ENCODE data around the gene TUBA3E.
"Not testable (repeated sequence)": the region's sequence is repeated elsewhere in the genome, so short reads cannot be mapped to it uniquely, and the experiment has no call there.

The TUBA3E gene

DNA sequence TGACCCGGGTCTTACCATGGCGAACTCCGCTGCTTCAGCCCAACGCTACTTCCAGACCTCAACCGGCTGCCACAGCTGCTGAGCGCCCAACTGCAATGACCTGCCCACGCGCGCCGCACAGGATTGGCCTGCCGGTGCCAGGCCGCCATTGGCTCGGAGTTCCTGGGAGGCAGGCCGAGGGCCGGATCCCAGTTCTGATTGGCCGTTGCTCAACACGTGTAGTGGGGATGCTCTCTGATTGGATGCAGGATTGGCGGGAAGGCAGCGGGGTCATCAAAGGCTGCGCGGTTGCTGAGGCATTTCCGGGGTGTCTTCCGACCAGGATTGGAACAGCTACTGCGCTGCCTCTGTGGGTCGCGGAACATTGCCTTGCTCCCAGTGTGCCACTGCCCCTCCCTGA is at the start of gene TUBA3E:
Gene TUBA3E (minus strand): TSS at position 97 of the 400 bp plus-strand sequence. CDS start 79 bp downstream, at position 18.
- no peak for DNase-seq (ENCODE audit: low spot score)

DNA sequence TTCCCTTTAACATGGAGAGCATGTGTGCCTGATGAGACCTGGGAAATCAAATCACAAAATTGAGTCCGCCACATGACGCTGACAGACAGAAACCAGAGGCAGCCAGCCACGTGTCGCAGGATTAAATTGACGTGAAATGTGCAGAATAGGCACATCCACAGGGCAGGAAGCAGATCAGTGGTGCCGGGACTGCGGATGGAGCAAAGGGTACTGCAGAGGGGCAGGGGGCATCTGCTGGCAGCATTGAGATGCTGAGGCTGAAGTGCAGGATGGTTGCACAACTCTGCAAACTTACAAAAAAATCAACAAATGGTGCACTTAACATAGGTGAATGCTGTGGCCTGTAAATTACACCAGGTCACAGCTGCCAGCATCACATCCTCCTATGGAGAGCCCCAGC is 48.2 kb upstream of the TUBA3E start:
- no peak for DNase-seq (ENCODE audit: low spot score)

DNA sequence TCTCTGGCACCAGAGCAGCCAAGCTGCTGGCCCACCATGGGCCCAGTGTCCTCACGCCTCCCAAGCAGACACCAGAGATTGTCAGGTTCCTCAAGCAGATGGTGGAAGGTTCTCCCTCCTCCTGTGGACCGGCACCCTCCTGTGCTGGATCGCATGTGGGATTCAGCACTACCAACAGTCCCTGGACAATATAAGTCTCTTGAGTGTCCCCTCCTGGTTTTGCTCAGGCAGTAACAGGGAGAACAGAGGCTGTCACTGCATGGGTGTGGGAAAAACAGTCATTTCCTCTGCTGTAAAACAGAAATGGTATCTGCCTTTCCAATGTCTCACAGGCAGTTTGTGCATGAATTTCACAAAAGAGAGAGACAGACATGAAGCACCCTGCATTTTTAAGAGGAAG is 47.7 kb upstream of the TUBA3E start:
- DNase-seq (ENCODE audit: low spot score) = no peak

DNA sequence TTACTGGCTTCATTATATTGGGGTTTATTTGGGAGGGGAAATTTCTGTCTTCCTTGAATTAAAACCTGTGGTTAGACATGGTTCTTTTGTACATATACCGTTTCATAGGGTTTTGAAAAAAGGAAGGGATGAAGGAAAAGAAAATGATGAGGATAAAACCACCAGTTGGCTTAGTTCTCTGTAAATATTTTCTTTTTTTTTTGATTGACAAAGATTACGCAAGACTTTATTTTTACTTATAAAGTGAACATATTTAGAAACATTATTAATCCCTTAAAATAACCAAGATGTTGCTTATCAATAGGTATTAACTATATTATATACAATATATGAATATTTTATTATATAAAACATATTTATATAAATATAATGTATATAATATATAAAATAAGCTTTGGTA is 45.1 kb upstream of the TUBA3E start:
- no peak for DNase-seq (ENCODE audit: low spot score)

DNA sequence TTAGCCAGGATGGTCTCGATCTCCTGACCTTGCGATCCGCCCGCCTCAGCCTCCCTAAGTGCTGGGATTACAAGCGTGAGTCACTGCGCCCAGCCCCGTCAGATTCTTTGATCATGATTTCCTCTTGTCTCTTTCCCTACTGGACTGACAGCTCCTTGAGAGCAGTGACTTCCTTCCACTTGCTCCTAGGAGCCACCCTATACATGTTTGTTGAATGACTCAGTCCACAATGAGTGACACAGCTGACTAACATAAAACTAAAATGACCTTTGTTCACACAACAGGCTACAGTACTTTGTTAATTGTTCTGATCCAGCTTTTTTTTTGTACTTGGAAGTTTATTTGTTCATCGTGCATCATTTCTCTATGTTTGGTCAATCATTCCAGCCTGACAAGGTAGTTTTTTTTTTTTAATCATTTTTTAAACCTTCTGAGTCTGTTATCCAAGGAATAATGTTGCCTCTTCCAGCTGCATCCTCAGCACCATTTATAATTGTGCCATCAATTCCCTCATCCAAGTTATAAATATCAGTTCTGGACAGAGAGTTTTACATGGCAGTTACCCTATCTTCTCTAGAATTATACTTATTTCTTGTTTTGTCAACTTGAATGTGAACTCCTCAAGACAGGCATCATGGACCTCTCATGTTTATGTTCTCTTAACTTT is 42.9 kb upstream of the TUBA3E start:
- no peak for DNase-seq (ENCODE audit: low spot score)

DNA sequence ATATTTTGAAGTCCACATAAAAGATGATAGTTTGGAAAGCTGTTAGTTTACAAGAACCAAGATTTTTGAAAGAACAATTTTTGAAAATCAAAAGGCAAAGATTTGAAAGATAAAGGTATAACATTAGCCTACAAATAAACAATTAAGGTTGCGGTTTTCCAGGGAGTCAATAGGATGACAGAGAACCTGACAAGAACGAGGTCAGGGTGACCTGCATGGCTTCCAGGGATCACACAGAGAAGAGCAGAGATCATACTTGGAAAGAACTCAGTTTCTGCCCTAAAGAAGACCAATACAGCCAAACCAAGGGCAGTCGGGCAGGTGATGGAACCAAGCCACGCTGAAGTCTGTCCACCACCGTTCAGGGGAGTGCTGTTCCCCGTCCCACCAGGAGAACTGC is 41.3 kb upstream of the TUBA3E start:
- DNase-seq (ENCODE audit: low spot score) = not testable (repeated sequence)

DNA sequence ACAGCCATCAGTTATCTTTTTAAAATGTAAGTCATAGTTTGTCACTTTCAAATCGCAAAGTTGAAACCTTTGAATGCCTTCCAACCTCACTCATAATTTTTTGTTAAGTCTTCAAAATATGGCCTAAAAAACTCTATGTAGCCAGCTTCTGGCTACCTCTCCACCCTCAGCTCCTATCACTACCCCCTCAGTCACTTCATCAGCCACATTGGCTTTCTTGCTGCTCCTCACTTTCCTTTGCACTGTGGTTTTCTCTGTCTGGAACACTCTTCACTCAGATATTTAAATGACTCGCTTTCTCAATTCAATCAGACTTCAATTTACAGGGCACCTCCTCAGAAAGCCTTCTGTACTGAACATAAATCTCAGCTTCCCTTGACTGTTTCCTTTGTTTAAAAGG is 34.8 kb upstream of the TUBA3E start:
- not testable (repeated sequence) for DNase-seq (ENCODE audit: low spot score)

DNA sequence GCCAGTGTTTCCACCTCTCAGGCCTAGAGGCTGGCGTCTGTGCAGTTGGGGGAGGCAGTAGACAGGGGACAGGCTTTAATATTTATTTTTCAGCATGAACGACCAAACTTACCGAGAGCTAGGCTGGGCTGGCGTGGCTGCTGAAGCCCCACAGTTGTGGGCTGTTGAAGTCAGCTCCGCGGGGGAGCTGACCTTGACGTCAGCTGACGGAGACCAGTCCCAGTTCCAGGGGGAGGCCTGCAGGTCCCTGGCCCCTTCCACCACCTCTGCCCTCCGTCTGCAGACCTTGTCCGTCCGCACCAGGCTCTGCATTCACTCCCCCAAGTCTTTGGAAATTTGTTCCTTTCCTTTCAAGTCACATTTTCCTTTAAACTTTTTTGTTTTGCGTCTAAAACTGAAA is 33.4 kb upstream of the TUBA3E start:
- DNase-seq (ENCODE audit: low spot score) = no peak

DNA sequence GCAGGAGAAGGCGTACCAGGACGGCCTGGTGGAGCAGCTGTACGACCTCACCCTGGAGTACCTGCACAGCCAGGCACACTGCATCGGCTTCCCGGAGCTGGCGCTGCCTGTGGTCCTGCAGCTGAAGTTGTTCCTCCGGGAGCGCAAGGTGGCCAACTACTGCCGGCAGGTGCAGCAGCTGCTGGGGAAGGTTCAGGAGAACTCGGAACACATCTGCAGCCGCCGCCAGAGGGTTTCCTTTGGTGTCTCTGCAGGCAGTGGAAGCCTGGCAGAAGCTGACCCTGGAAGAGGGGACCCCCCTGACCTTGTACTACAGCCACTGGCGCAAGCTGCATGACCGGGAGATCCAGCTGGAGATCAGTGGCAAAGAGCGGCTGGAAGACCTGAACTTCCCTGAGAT is 32.7 kb upstream of the TUBA3E start:
- not testable (repeated sequence) for DNase-seq (ENCODE audit: low spot score)

DNA sequence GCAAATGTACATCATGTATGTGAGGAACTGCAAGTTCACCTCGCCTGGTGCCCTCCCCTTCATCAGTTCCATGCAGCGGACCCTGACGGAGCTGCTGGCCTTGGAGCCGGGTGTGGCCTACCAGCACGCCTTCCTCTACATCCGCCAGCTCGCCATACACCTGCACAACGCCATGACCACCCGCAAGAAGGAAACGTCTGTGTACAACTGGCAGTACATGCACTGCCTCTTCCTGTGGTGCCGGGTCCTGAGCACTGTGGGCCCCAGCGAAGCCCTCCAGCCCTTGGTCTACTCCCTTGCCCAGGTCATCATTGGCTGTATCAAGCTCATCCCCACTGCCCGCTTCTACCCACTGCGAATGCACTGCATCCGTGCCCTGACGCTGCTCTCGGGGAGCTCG is 32.1 kb upstream of the TUBA3E start:
- DNase-seq (ENCODE audit: low spot score) = not testable (repeated sequence)

DNA sequence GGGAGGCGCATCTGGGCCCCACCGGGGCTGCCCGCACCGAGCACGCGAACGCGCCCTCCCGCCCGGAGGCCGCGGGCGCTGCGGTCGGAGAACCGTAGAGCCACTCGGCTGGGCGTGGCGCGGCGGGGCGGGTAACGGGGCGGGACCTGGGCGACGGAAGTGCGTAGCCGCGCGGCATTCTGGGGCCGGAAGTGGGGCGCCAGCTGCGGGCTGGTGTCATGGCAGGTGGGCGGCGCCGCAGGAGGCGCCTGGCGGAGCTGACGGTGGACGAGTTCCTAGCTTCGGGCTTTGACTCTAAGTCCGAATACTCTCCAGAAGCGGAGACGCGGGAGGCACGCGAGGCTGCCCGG is 30.9 kb upstream of the TUBA3E start:
- DNase-seq (ENCODE audit: low spot score) = not testable (repeated sequence)

DNA sequence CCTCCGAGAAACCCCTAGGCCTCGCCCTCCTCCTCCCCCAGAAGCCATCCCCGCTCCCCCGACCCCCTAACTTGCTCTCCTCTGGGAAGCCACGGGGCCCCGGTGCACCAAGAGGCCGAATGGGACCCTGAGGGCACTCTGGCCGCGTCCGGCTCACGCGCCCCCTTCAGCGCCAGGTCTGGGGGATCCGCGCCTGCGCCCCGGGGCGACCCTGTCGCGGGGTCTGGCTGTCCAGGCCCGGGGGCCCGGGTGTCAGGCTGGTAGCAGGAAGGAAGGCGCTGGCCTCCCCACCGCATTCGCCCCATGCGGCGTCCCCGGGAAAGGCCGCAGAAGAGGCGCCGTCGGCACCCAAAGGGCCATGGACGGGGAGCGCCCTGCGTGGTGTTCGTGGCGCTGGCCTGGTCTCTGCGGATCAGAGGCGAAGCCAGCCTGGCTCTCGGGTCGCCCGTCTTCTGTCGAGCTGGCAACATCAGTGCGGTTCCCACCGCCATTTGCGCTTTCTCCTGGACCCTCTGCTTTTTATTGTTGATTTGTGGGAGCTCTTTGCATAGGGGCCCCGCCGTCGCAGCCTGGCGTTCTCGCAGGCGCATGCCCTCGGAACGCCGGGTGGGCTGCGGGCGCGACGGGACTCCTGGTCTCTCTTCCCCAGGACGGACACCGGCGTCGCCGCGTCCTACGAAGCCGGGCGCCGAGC is 30.4 kb upstream of the TUBA3E start:
- not testable (repeated sequence) for DNase-seq (ENCODE audit: low spot score)

DNA sequence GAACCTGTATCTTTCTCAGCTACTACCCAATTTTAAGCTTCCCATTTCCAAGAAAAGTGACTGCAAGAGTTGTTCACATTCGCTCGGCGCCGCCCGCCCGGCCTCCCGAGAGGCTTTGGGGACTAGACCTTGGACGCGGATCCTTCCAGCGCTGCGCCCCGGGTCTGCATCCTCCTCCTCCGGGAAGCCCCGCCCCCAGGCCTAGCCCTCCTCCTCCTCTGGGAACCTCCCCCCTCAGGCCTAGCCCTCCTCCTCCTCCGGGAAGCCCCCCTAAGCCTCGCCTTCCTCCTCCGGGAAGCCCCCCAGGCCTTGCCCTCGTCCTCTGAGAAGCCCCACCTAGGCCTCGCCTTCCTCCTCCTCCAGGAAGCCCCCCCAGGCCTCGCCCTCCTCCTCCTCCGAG is 29.8 kb upstream of the TUBA3E start:
- DNase-seq (ENCODE audit: low spot score) = not testable (repeated sequence)

DNA sequence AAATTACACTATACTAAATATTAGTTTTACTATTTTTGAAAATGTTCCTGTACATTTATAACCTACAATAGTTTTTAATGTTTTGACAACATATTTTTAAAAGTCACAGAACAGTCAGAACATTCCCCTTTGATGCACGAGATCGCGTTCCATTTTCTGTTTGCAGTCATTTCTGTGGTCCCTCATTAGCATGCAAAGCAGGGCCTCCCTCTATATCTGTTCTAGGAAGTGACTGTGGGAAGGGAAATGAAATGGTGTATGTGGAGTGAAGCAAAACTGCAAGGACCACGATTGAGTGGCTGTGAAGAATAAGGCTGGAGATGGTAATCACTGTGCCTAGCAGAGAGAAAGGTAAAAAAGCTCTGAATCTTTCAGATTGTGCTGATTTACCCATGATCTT is 24.3 kb upstream of the TUBA3E start:
- not testable (repeated sequence) for DNase-seq (ENCODE audit: low spot score)

DNA sequence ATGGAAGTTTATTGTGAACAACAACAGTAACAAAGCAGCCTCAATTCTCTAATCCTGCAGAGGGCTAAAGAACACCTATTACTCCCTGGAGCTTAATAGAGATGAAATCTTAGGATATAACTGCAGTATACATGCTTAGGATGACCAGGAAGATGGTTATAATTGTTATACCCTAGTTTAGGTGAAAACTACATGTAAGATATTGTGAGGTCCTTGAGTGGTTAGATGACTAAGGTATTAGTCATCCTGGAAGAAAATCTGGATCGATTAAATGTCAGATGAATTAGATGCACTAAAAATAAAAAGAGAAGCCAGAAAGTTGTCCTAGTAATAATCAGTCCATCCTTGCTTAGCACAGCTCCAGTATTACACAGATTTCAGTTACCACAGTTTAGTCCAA is 22.3 kb upstream of the TUBA3E start:
- DNase-seq (ENCODE audit: low spot score) = not testable (repeated sequence)

DNA sequence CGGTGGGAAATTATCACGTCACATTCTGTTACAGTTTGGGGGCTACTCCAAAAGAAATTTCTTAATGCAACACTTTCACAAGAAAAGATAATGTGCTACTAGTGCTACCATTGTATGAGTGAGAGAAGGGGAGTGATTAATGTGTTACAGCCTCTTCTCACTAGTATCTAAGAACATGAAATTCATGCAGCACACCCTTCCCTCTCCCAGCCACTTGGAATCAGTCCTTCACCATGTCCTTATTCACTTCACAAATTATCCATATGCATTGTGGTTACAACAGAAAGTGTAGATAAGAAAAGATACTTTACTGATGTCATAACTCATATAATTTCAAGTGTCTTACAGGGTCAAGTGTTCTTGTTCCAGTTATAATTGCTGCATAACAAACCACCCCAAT is 20.9 kb upstream of the TUBA3E start:
- DNase-seq (ENCODE audit: low spot score) = not testable (repeated sequence)

DNA sequence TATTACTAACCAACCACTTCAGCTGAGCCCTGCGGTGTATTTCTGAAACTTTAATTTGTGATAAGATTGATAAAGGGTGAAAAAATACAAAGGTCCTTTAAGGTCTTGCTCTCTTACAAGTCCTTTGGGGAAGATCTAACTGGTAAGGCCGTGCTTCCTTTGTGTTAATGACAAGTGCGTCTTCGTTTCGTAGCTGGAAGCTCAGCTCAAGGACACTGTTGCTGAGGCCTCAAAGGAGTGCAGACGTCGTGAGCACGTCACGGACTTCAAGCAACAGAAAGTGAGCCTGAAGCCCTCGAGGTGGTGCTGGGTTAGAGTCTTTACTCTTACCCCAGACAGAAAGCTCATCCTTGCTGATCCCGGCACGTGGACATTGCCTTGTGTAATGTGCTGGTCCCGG is 8.8 kb upstream of the TUBA3E start:
- DNase-seq (ENCODE audit: low spot score) = not testable (repeated sequence)

DNA sequence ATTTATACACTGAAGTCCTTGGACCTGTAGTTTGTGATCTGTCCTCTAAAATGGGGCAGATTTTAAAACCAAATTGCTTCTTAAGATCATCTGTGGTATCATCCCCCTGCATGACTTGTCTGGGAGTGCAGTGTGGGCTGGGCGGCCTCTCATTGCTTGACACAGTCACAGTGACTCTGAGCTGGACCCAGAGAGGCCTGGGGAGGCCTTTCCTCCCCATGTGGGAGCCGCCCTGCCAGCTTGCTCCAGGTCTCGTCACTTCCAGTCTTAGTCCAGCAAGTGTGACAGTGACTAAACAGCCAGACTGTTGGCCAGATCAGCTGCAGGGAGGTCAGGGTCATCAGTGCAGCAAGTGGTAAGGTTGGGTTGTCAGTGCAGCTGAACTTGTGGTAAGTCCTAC is 4.9 kb upstream of the TUBA3E start:
- not testable (repeated sequence) for DNase-seq (ENCODE audit: low spot score)

DNA sequence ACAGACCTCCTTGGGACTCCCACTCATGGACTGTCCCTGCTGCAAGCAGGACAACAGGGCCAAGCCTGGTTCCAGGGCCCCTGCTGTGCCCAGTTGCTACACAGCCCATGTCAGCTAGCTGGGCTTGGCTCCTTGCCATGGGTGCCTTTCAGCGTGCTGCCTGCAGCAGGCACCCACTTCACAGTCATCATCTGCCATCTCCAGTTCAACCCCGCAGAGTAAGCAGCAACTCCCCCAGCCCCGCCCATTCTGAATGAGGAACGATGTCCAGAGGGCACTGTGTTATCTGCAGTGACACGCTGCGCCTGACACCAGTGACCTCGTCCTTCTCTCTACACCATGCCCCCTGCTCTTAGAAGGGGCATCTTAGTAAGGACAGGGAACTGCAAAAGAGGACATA is 4.3 kb upstream of the TUBA3E start:
- peak; percentile 57 for DNase-seq (ENCODE audit: low spot score)

DNA sequence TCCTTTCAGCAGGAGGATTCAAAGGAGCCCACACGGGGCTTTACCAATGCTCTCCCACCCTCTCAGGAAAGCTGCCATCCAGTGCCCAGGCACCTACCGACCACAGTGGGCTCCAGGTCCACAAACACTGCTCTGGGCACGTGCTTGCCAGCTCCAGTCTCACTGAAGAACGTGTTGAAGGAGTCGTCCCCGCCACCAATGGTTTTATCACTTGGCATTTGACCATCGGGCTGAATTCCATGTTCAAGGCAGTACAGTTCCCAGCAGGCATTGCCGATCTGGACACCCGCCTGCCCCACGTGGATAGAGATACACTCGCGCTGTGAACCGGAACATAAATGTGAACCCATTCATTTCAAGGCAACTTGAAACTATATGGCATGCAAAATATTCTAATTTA is 2.2 kb downstream of the TUBA3E start:
- not testable (repeated sequence) for DNase-seq (ENCODE audit: low spot score)

DNA sequence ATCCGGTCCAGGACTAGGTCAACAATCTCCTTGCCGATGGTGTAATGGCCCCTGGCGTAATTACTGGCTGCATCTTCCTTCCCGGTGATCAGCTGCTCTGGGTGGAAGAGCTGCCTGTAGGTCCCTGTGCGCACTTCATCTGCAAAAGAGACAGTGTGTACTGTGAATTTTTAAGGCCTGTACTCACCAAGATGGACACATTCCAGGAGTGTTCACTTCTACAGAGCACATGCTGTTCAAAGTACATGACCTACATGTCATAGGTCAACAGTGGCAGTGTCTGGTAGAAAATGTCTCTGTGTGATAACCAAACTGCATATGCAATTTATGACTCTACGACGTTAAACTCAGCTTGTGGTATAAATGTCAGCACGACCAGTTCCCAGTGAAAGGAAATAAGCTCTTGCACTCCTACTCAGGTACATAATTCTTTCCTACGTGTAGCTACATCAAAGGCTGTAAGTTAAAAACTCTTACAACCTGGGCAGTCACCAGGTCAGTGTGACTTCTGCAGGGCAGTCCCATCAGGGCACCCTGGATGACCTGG is 3.1 kb downstream of the TUBA3E start:
- DNase-seq (ENCODE audit: low spot score) = not testable (repeated sequence)

DNA sequence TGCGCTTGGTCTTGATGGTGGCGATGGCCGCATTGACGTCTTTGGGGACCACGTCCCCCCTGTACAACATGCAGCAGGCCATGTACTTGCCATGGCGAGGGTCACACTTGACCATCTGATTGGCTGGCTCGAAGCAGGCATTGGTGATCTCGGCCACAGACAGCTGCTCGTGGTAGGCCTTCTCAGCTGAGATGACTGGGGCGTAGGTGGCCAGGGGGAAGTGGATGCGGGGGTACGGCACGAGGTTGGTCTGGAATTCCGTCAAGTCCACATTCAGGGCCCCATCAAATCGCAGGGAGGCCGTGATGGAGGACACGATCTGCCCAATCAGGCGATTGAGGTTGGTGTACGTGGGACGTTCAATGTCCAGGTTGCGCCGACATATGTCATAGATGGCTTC is 4.4 kb downstream of the TUBA3E start:
- DNase-seq (ENCODE audit: low spot score) = not testable (repeated sequence)

DNA sequence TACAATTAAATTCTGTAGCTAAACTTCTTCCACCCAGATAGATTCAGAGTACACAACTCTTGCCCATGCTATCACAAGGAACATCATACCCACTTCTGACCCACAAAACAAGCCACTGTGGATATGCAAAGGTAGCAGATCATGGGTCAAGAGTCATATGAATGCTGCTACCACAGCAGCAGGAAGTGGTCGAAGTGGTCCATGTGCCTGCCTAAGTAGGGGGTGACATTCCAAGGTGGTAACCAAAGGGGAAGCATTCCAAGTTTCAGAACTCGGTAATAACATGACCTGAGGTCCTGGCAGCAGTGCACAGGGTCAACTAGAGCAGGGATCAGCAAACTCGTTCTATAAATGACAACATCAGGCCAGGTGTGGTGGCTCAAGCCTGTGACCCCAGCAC is 5.8 kb downstream of the TUBA3E start:
- DNase-seq (ENCODE audit: low spot score) = not testable (repeated sequence)

DNA sequence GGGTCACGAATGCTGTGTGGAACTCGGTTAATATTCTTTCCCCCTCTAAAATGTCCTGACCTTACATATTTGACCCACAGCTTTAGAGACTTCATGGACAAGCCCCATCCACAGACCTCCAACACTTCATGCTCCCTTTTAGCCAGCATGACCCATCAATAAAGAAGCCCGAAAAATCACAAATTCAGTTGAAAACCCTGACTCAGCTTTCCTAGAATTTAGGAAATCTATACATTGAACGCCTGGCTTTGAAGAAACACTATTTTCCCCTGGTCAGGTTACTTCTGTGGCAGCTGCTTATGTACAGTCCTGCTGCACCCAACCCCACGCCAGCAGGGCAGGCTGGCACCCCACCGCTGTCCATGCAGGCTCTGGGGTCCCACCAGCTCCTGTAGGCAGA is 6.9 kb downstream of the TUBA3E start:
- not testable (repeated sequence) for DNase-seq (ENCODE audit: low spot score)
